ENCODE data around the gene LPCAT1. TPM values are rescaled to one million over a fixed set of nuclear protein-coding genes. Genes with fewer than 3 reads are reported as not detected.

The LPCAT1 gene
- total and polyA plus RNA-seq, 10 of the 15 experiments (the other 5 are each of a cell fraction or from before 2014, with no cell fraction given): 2.3 to 109 (median 72.7) TPM

- no peak for TF ChIP-seq ZNF622 (IDR thresholded peaks at IDR 0.05)
- TF ChIP-seq DPF2 (IDR thresholded peaks at IDR 0.05): peak; percentile 50; the same call in 1 of the 2 replicates
- TF ChIP-seq ZNF384 (IDR thresholded peaks at IDR 0.05; ENCODE audit: borderline replicate concordance, low read depth, low read length): no peak
- no peak for TF ChIP-seq ZNF207 (IDR thresholded peaks at IDR 0.05; ENCODE audit: borderline replicate concordance)
- no peak for TF ChIP-seq FOXK2 (IDR thresholded peaks at IDR 0.05)
- no peak for TF ChIP-seq ZBTB4 (CRISPR knock-in tag; IDR thresholded peaks at IDR 0.05)
- no peak for TF ChIP-seq CEBPB (IDR thresholded peaks at IDR 0.05; ENCODE audit: borderline replicate concordance in 1 of 2, low read depth in 2 of 2, low read length in 2 of 2)
- TF ChIP-seq NRF1 (conservative IDR thresholded peaks at IDR 0.05; ENCODE audit: low read depth, low read length): no peak
- no peak for TF ChIP-seq SMC3 (IDR thresholded peaks at IDR 0.05; ENCODE audit: borderline replicate concordance, low read length)
- TF ChIP-seq FOS (IDR thresholded peaks at IDR 0.05; ENCODE audit: borderline replicate concordance, extremely low read depth, insufficient read length): no peak
- no peak for TF ChIP-seq HDAC2 (IDR thresholded peaks at IDR 0.05)
- 0 out of 2 replicates have a peak, but pooled peaks have one; percentile 29 for TF ChIP-seq TAF1 (IDR thresholded peaks at IDR 0.05; ENCODE audit: borderline replicate concordance, low read depth, low read length)
- TF ChIP-seq NFYB (IDR thresholded peaks at IDR 0.05; ENCODE audit: insufficient read depth, low read depth, low read length): no peak
- no peak for TF ChIP-seq MEF2B (IDR thresholded peaks at IDR 0.05; ENCODE audit: partially characterized antibody, poor library complexity, severe bottlenecking)
- TF ChIP-seq SMAD1 (IDR thresholded peaks at IDR 0.05; ENCODE audit: low read depth, partially characterized antibody): no peak
- TF ChIP-seq MXI1 (IDR thresholded peaks at IDR 0.05; ENCODE audit: low read depth, low read length): no peak
- no peak for TF ChIP-seq HSF1 (IDR thresholded peaks at IDR 0.05; ENCODE audit: low read depth, low read length)
- no peak for TF ChIP-seq SIX5 (IDR thresholded peaks at IDR 0.05; ENCODE audit: low read depth, low read length, severe bottlenecking)
- TF ChIP-seq NFXL1 (IDR thresholded peaks at IDR 0.05; ENCODE audit: borderline replicate concordance): no peak
- peak; percentile 76 for TF ChIP-seq POLR2AphosphoS2 (IDR thresholded peaks at IDR 0.05; ENCODE audit: low read depth, low read length)
- no peak for TF ChIP-seq TBL1XR1 (IDR thresholded peaks at IDR 0.05; ENCODE audit: low read depth, low read length)
- no peak for TF ChIP-seq WRNIP1 (IDR thresholded peaks at IDR 0.05; ENCODE audit: borderline replicate concordance, low read depth, low read length)
- no peak for TF ChIP-seq ZBTB11 (CRISPR knock-in tag; IDR thresholded peaks at IDR 0.05)
These were observed 33.4 kb downstream of the LPCAT1 start (continued) for GRCh38 chr5:1490376-1490775.
